Measurements from ENCODE around the gene PAGE4. TPM values are rescaled to one million over a fixed set of nuclear protein-coding genes. Genes with fewer than 3 reads are reported as not detected.

Gene PAGE4
- total and polyA plus RNA-seq, 8 donors, result not detected

GRCh38 chrX:49799828-49800227, 29.3 kb upstream of the PAGE4 start:
- intact Hi-C loops (cut with DNase I; ENCODE audit: low total_unique reads), result no loop called here
- H3K4me1 ChIP-seq, result no peaks in the 10 kb centered on the region
- no peak overlapping the region for H3K4me3 ChIP-seq
- peaks cover 0 to 15% (median 6%) of the 10 kb centered on the region in 4 donors for H3K9me3 ChIP-seq
- no peak overlapping the region for H3K27ac ChIP-seq
- H3K36me3 ChIP-seq, result no peaks in the 10 kb centered on the region
- 83 to 100% (median 97%) methylated on average over 1 of the region's 1 CpG for WGBS, 5 donors
- TF ChIP-seq POLR2AphosphoS5 (IDR thresholded peaks at IDR 0.05), result no peak
- no peak for DNase-seq
- no peaks in the 10 kb centered on the region for H3K27me3 ChIP-seq

- Histone ChIP-seq H3K27me3 (no peaks in the 10 kb centered on the region), H3K27ac (no peak overlapping the region), H3K4me1 (no peaks in the 10 kb centered on the region), H3K4me3 (no peak overlapping the region), H3K36me3 (no peaks in the 10 kb centered on the region), H3K9me3 (peaks cover 0 to 5% (median 0%) of the 10 kb centered on the region in 4 donors)
- DNase-seq, result peak in 1 of 2 donors; percentile 13
- WGBS, 5 donors, result 31 to 83% (median 78%) methylated on average over 1 of the region's 1 CpG
- TF ChIP-seq EP300 (IDR thresholded peaks at IDR 0.05) (no peak), CTCF (IDR thresholded peaks at IDR 0.05) (no peak), POLR2A (IDR thresholded peaks at IDR 0.05) (no peak), POLR2AphosphoS5 (IDR thresholded peaks at IDR 0.05) (no peak)
- intact Hi-C loops (cut with DNase I; ENCODE audit: low total_unique reads), result no loop called here
These were observed 19.0 kb upstream of the PAGE4 start for GRCh38 chrX:49809891-49810632.

GRCh38 chrX:49812177-49812576, 16.9 kb upstream of the PAGE4 start:
- no peak overlapping the region for H3K4me3 ChIP-seq
- no peaks in the 10 kb centered on the region for H3K36me3 ChIP-seq
- no peak for DNase-seq
- no peak for TF ChIP-seq EP300 (IDR thresholded peaks at IDR 0.05)
- no peak for TF ChIP-seq POLR2AphosphoS5 (IDR thresholded peaks at IDR 0.05)
- TF ChIP-seq CTCF (IDR thresholded peaks at IDR 0.05), result no peak
- intact Hi-C loops (cut with DNase I; ENCODE audit: low total_unique reads), result no loop called here
- H3K9me3 ChIP-seq, result peaks cover 0 to 7% (median 3%) of the 10 kb centered on the region in 4 donors
- WGBS, 5 donors, result 21 to 44% (median 38%) methylated on average over 4 of the region's 4 CpGs
- no peaks in the 10 kb centered on the region for H3K4me1 ChIP-seq
- H3K27ac ChIP-seq, result no peak overlapping the region
- H3K27me3 ChIP-seq, result no peaks in the 10 kb centered on the region

- WGBS, 5 donors, result 77 to 87% (median 84%) methylated on average over 4 of the region's 4 CpGs
- TF ChIP-seq EP300 (IDR thresholded peaks at IDR 0.05) (no peak), POLR2A (IDR thresholded peaks at IDR 0.05) (no peak), POLR2AphosphoS5 (IDR thresholded peaks at IDR 0.05) (no peak), CTCF (IDR thresholded peaks at IDR 0.05) (no peak)
- Histone ChIP-seq H3K9me3 (peaks cover 0 to 7% (median 3%) of the 10 kb centered on the region in 4 donors), H3K36me3 (no peaks in the 10 kb centered on the region), H3K4me3 (no peak overlapping the region), H3K27me3 (no peaks in the 10 kb centered on the region), H3K4me1 (no peaks in the 10 kb centered on the region), H3K27ac (no peak overlapping the region)
- DNase-seq, result no peak
- intact Hi-C loops (cut with DNase I; ENCODE audit: low total_unique reads), result no loop called here
These were observed 12.7 kb upstream of the PAGE4 start for GRCh38 chrX:49816435-49816834.

GRCh38 chrX:49838374-49838773, 9.3 kb downstream of the PAGE4 start:
- no peak overlapping the region for H3K27ac ChIP-seq
- 9 to 19% (median 12%) methylated on average over 8 of the region's 8 CpGs for WGBS, 5 donors
- no peak overlapping the region for H3K4me3 ChIP-seq
- peaks cover 0 to 13% (median 0%) of the 10 kb centered on the region in 3 donors for H3K27me3 ChIP-seq
- intact Hi-C loops (cut with DNase I; ENCODE audit: low total_unique reads), result no loop called here
- TF ChIP-seq POLR2AphosphoS5 (IDR thresholded peaks at IDR 0.05) (no peak), POLR2A (IDR thresholded peaks at IDR 0.05) (no peak), CTCF (IDR thresholded peaks at IDR 0.05) (peak in 5 of 7 experiments; percentile 35 to 68 (median 39)), EP300 (IDR thresholded peaks at IDR 0.05) (no peak)
- no peaks in the 10 kb centered on the region for H3K4me1 ChIP-seq
- no peaks in the 10 kb centered on the region for H3K36me3 ChIP-seq
- DNase-seq, result peak; percentile 34 to 70
- no peaks in the 10 kb centered on the region for H3K9me3 ChIP-seq
